Activated CD4-positive, alpha-beta T cell treated with anti-CD3 and anti-CD28 coated beads, Interleukin-2, amount 50 U/mL, for 16 hours (primary cell): Measurements from ENCODE around the gene DDX6.
"Not testable (repeated sequence)": the region's sequence is repeated elsewhere in the genome, so short reads cannot be mapped to it uniquely, and the experiment has no call there.

Source experiments
- DNase-seq: peaks from one replicate; pipeline ENCODE4 v3.0.0-alpha.2; 2020

Gene DDX6

GRCh38 chr11:118791111-118791960, at the start of gene DDX6:
TSS of gene DDX6 (minus strand) at chr11:118791164. CDS start at chr11:118786251, 4,913 bp downstream.
- peak; percentile 90 for DNase-seq

GRCh38 chr11:118838905-118839553, 48.1 kb upstream of the DDX6 start:
- DNase-seq, result no peak

- no peak for DNase-seq
These were observed 46.9 kb upstream of the DDX6 start for GRCh38 chr11:118837868-118838267.

- DNase-seq, result peak; percentile 35
These were observed 43.6 kb upstream of the DDX6 start for GRCh38 chr11:118834427-118835028.

- DNase-seq, result no peak
These were observed 36.2 kb upstream of the DDX6 start for GRCh38 chr11:118827118-118827517.

- not testable (repeated sequence) for DNase-seq
These were observed 32.1 kb upstream of the DDX6 start for GRCh38 chr11:118822936-118823510.

GRCh38 chr11:118820412-118821357, 29.7 kb upstream of the DDX6 start:
- peak; percentile 47 for DNase-seq

- DNase-seq, result not testable (repeated sequence)
These were observed 29.0 kb upstream of the DDX6 start for GRCh38 chr11:118820025-118820379.

GRCh38 chr11:118819334-118820024, 28.5 kb upstream of the DDX6 start:
- no peak for DNase-seq

- no peak for DNase-seq
These were observed 27.2 kb upstream of the DDX6 start for GRCh38 chr11:118818130-118818529.

GRCh38 chr11:118813551-118813950, 22.6 kb upstream of the DDX6 start:
- DNase-seq, result no peak

GRCh38 chr11:118812485-118812884, 21.5 kb upstream of the DDX6 start:
- DNase-seq, result no peak

GRCh38 chr11:118807800-118808778, 17.1 kb upstream of the DDX6 start:
- no peak for DNase-seq

- DNase-seq, result no peak
These were observed 15.4 kb upstream of the DDX6 start for GRCh38 chr11:118806400-118806799.

GRCh38 chr11:118804094-118804493, 13.1 kb upstream of the DDX6 start:
- DNase-seq, result no peak

GRCh38 chr11:118799372-118799771, 8.4 kb upstream of the DDX6 start:
- DNase-seq, result no peak

GRCh38 chr11:118797510-118797909, 6.5 kb upstream of the DDX6 start:
- DNase-seq, result no peak

- DNase-seq, result peak; percentile 94
These were observed 1.7 kb upstream of the DDX6 start for GRCh38 chr11:118792570-118793124.

GRCh38 chr11:118791961-118792569, 1.1 kb upstream of the DDX6 start:
- DNase-seq, result peak; percentile 43
